GM23338 (cell line): ENCODE measurements around the gene CCDC196. TPM values are rescaled to one million over a fixed set of nuclear protein-coding genes. Genes with fewer than 3 reads are reported as not detected.
A peak's percentile ranks its signal among the peaks of the same experiment; 100 is the strongest.

Experiments used
- ATAC-seq: fragments of 200-7000 bp; cut with Tn5 transposase; 3 replicates; pipeline ENCODE4 v1.9.1; 2020
- DNase-seq: peaks from one replicate; pipeline ENCODE4 v3.0.0-alpha.2; 2015; ENCODE audit warnings: low spot score
- H2AFZ ChIP-seq: fragments of 200-600 bp; sonication (generic); 2 replicates; pipeline ENCODE4 v1.8.0; 2016; ENCODE audit warnings: antibody characterized with exemption, mild to moderate bottlenecking, moderate library complexity
- H3F3A ChIP-seq: fragments of 200-600 bp; sonication (generic); replicated peaks from 2 replicates; pipeline ENCODE4 v1.8.0; 2017; ENCODE audit warnings: antibody characterized with exemption, mixed run types, low read depth
- H3K27ac ChIP-seq: fragments of 200-600 bp; sonication (generic); 2 replicates; pipeline ENCODE4 v1.6.1; 2016; ENCODE audit warnings: low read depth
- H3K27me3 ChIP-seq: fragments of 200-600 bp; sonication (generic); 2 replicates; pipeline ENCODE4 v1.8.0; 2016; ENCODE audit warnings: mild to moderate bottlenecking, mixed run types, moderate library complexity; ENCODE audit not compliant: insufficient read depth
- H3K36me3 ChIP-seq: fragments of 200-600 bp; sonication (generic); 2 replicates; pipeline ENCODE4 v1.8.0; 2016; ENCODE audit warnings: mild to moderate bottlenecking; ENCODE audit not compliant: insufficient read depth
- H3K4me1 ChIP-seq: fragments of 200-600 bp; sonication (generic); 2 replicates; pipeline ENCODE4 v1.8.0; 2016; ENCODE audit warnings: mild to moderate bottlenecking, moderate library complexity; ENCODE audit not compliant: insufficient read depth
- H3K4me2 ChIP-seq: fragments of 200-600 bp; sonication (generic); 2 replicates; pipeline ENCODE4 v1.7.1; 2017; ENCODE audit warnings: mixed run types
- H3K4me3 ChIP-seq: fragments of 200-600 bp; sonication (generic); 2 replicates; pipeline ENCODE4 v1.6.1; 2016; ENCODE audit warnings: mixed run types
- H3K79me2 ChIP-seq: fragments of 200-600 bp; sonication (generic); replicated peaks from 2 replicates; pipeline ENCODE4 v1.8.0; 2017; ENCODE audit warnings: mild to moderate bottlenecking; ENCODE audit not compliant: insufficient read depth
- H3K9me2 ChIP-seq: fragments of 200-600 bp; sonication (generic); 2 replicates; pipeline ENCODE4 v1.8.0; 2017; ENCODE audit not compliant: insufficient read depth
- H4K20me1 ChIP-seq: fragments of 200-600 bp; sonication (generic); replicated peaks from 2 replicates; pipeline ENCODE4 v1.8.0; 2017; ENCODE audit warnings: mild to moderate bottlenecking; ENCODE audit not compliant: insufficient read depth
- H3K27ac Mint-ChIP-seq: 2 replicates; pipeline ENCODE4 v1.8.0; 2020; ENCODE audit warnings: inconsistent platforms, mild to moderate bottlenecking, moderate library complexity, mixed read lengths
- H3K27me3 Mint-ChIP-seq: 3 replicates; pipeline ENCODE4 v1.8.0; 2022; ENCODE audit warnings: low read depth, mild to moderate bottlenecking, moderate library complexity, mixed read lengths, inconsistent platforms; ENCODE audit not compliant: insufficient read depth, poor library complexity
- H3K36me3 Mint-ChIP-seq: 3 replicates; pipeline ENCODE4 v1.8.0; 2021; ENCODE audit warnings: low read depth, mild to moderate bottlenecking, inconsistent platforms, moderate library complexity, mixed read lengths
- H3K4me1 Mint-ChIP-seq: 3 replicates; pipeline ENCODE4 v1.8.0; 2020; ENCODE audit warnings: mild to moderate bottlenecking, inconsistent platforms, mixed read lengths
- H3K4me3 Mint-ChIP-seq: 3 replicates; pipeline ENCODE4 v1.8.0; 2021; ENCODE audit warnings: moderate library complexity, mild to moderate bottlenecking, inconsistent platforms, mixed read lengths
- H3K9me3 Mint-ChIP-seq: 3 replicates; pipeline ENCODE4 v1.8.0; 2020; ENCODE audit warnings: moderate library complexity, mild to moderate bottlenecking, inconsistent platforms, mixed read lengths
- CREB1 ChIP-seq: fragments of 250-450 bp; sonication (Bioruptor Pico); IDR thresholded peaks from 2 replicates; pipeline ENCODE4 v1.5.0; 2020; ENCODE audit warnings: low read depth, mild to moderate bottlenecking, moderate library complexity
- EZH2 ChIP-seq: fragments of 200-600 bp; sonication (generic); IDR thresholded peaks from one replicate; pipeline ENCODE4 v1.8.0; 2017; ENCODE audit warnings: antibody characterized with exemption, mild to moderate bottlenecking, low read depth; ENCODE audit not compliant: unreplicated experiment
- EZH2phosphoT487 ChIP-seq: fragments of 200-600 bp; sonication (generic); IDR thresholded peaks from one replicate; pipeline ENCODE4 v1.8.1; 2018; ENCODE audit warnings: antibody characterized with exemption; ENCODE audit not compliant: unreplicated experiment
- JUNB ChIP-seq: IDR thresholded peaks from one replicate; pipeline ENCODE4 v1.6.1; 2016; ENCODE audit warnings: antibody characterized with exemption; ENCODE audit not compliant: unreplicated experiment
- NANOG ChIP-seq: IDR thresholded peaks from 2 replicates; pipeline ENCODE4 v1.6.1; 2016; ENCODE audit warnings: antibody characterized with exemption, borderline replicate concordance
- POLR2AphosphoS5 ChIP-seq: IDR thresholded peaks from 2 replicates; pipeline ENCODE4 v1.6.1; 2016; ENCODE audit warnings: antibody characterized with exemption, low read depth
- REST ChIP-seq: IDR thresholded peaks from one replicate; pipeline ENCODE4 v1.6.1; 2018; ENCODE audit warnings: antibody characterized with exemption; ENCODE audit not compliant: unreplicated experiment
- STAT1 ChIP-seq: IDR thresholded peaks from one replicate; pipeline ENCODE4 v1.6.1; 2016; ENCODE audit warnings: antibody characterized with exemption; ENCODE audit not compliant: unreplicated experiment
- ZNF114 ChIP-seq: fragments of 250-450 bp; sonication (Bioruptor Pico); IDR thresholded peaks from 2 replicates; pipeline ENCODE4 v1.5.0; 2020; ENCODE audit warnings: mild to moderate bottlenecking, moderate library complexity
- ZNF331 ChIP-seq: fragments of 250-450 bp; sonication (Bioruptor Pico); IDR thresholded peaks from 2 replicates; pipeline ENCODE4 v1.5.0; 2020; ENCODE audit warnings: low read depth, mild to moderate bottlenecking, moderate library complexity
- polyA plus RNA-seq: library from polyadenylated mRNA; unstranded; fragments of >200 nt; fragmentation: Nextera tagmentation; extraction: Ambion mirVana; gene quantifications from 2 replicates; pipeline ENCODE4 v1.2.1, GENCODE V29; 2016
- total RNA-seq: library from RNA; depleted of rRNA; stranded (reverse); fragments of >200 nt; shearing (Covaris generic); gene quantifications from 2 replicates; pipeline ENCODE4 v1.2.3, GENCODE V29; 2014
- TF ChIP-seq, protein P1 (sequence below), 2 experiments: fragments of 200-600 bp in 1 of 2; sonication (generic) in 1 of 2; conservative IDR thresholded peaks; 2 replicates each; pipeline versions ENCODE4 v1.5.1 to v1.6.1; 2016 to 2017; ENCODE audit warnings: antibody characterized with exemption in 2 of 2, low read depth in 2 of 2, mild to moderate bottlenecking in 2 of 2, moderate library complexity in 1 of 2
- TF ChIP-seq, protein P2 (sequence below): fragments of 250-450 bp; sonication (Bioruptor Pico); IDR thresholded peaks from 2 replicates; pipeline ENCODE4 v1.5.0; 2020; ENCODE audit warnings: mild to moderate bottlenecking, moderate library complexity
- TF ChIP-seq, protein P3 (sequence below): IDR thresholded peaks from 2 replicates; pipeline ENCODE4 v1.6.1; 2016; ENCODE audit warnings: antibody characterized with exemption

Gene CCDC196
- total and polyA plus RNA-seq, 2 experiments from 2014 or later, result 0.27 TPM; not detected in 1

GRCh38 chr14:66508547-66508845 is 22.3 kb downstream of the CCDC196 start:
- Mint-ChIP-seq H3K36me3 (no peaks in the 10 kb centered on the region; the same call in 2 of the 3 replicates), H3K27me3 (peaks cover 26% of the 10 kb centered on the region)

More at GRCh38 chr14:66508547-66508845, 22.3 kb downstream of the CCDC196 start:
- DNase-seq (no peak), ATAC-seq (no peak)
- TF ChIP-seq, protein P1, sequence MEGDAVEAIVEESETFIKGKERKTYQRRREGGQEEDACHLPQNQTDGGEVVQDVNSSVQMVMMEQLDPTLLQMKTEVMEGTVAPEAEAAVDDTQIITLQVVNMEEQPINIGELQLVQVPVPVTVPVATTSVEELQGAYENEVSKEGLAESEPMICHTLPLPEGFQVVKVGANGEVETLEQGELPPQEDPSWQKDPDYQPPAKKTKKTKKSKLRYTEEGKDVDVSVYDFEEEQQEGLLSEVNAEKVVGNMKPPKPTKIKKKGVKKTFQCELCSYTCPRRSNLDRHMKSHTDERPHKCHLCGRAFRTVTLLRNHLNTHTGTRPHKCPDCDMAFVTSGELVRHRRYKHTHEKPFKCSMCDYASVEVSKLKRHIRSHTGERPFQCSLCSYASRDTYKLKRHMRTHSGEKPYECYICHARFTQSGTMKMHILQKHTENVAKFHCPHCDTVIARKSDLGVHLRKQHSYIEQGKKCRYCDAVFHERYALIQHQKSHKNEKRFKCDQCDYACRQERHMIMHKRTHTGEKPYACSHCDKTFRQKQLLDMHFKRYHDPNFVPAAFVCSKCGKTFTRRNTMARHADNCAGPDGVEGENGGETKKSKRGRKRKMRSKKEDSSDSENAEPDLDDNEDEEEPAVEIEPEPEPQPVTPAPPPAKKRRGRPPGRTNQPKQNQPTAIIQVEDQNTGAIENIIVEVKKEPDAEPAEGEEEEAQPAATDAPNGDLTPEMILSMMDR (conservative IDR thresholded peaks at IDR 0.05; ENCODE audit: low read depth in 2 of 2), result no peak
- no peak for TF ChIP-seq ZNF114 (CRISPR knock-in tag)
- TF ChIP-seq EZH2phosphoT487, result no peak
- TF ChIP-seq POLR2AphosphoS5, result no peak
- no peak for TF ChIP-seq NANOG
- TF ChIP-seq, protein P2, sequence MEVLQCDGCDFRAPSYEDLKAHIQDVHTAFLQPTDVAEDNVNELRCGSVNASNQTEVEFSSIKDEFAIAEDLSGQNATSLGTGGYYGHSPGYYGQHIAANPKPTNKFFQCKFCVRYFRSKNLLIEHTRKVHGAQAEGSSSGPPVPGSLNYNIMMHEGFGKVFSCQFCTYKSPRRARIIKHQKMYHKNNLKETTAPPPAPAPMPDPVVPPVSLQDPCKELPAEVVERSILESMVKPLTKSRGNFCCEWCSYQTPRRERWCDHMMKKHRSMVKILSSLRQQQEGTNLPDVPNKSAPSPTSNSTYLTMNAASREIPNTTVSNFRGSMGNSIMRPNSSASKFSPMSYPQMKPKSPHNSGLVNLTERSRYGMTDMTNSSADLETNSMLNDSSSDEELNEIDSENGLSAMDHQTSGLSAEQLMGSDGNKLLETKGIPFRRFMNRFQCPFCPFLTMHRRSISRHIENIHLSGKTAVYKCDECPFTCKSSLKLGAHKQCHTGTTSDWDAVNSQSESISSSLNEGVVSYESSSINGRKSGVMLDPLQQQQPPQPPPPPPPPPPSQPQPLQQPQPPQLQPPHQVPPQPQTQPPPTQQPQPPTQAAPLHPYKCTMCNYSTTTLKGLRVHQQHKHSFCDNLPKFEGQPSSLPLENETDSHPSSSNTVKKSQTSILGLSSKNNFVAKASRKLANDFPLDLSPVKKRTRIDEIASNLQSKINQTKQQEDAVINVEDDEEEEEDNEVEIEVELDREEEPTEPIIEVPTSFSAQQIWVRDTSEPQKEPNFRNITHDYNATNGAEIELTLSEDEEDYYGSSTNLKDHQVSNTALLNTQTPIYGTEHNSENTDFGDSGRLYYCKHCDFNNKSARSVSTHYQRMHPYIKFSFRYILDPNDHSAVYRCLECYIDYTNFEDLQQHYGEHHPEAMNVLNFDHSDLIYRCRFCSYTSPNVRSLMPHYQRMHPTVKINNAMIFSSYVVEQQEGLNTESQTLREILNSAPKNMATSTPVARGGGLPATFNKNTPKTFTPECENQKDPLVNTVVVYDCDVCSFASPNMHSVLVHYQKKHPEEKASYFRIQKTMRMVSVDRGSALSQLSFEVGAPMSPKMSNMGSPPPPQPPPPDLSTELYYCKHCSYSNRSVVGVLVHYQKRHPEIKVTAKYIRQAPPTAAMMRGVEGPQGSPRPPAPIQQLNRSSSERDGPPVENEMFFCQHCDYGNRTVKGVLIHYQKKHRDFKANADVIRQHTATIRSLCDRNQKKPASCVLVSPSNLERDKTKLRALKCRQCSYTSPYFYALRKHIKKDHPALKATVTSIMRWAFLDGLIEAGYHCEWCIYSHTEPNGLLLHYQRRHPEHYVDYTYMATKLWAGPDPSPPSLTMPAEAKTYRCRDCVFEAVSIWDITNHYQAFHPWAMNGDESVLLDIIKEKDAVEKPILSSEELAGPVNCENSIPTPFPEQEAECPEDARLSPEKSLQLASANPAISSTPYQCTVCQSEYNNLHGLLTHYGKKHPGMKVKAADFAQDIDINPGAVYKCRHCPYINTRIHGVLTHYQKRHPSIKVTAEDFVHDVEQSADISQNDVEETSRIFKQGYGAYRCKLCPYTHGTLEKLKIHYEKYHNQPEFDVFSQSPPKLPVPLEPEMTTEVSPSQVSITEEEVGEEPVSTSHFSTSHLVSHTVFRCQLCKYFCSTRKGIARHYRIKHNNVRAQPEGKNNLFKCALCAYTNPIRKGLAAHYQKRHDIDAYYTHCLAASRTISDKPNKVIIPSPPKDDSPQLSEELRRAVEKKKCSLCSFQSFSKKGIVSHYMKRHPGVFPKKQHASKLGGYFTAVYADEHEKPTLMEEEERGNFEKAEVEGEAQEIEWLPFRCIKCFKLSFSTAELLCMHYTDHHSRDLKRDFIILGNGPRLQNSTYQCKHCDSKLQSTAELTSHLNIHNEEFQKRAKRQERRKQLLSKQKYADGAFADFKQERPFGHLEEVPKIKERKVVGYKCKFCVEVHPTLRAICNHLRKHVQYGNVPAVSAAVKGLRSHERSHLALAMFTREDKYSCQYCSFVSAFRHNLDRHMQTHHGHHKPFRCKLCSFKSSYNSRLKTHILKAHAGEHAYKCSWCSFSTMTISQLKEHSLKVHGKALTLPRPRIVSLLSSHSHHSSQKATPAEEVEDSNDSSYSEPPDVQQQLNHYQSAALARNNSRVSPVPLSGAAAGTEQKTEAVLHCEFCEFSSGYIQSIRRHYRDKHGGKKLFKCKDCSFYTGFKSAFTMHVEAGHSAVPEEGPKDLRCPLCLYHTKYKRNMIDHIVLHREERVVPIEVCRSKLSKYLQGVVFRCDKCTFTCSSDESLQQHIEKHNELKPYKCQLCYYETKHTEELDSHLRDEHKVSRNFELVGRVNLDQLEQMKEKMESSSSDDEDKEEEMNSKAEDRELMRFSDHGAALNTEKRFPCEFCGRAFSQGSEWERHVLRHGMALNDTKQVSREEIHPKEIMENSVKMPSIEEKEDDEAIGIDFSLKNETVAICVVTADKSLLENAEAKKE (CRISPR knock-in tag), result no peak
- TF ChIP-seq, protein P3, sequence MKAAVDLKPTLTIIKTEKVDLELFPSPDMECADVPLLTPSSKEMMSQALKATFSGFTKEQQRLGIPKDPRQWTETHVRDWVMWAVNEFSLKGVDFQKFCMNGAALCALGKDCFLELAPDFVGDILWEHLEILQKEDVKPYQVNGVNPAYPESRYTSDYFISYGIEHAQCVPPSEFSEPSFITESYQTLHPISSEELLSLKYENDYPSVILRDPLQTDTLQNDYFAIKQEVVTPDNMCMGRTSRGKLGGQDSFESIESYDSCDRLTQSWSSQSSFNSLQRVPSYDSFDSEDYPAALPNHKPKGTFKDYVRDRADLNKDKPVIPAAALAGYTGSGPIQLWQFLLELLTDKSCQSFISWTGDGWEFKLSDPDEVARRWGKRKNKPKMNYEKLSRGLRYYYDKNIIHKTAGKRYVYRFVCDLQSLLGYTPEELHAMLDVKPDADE, result no peak
- TF ChIP-seq EZH2, result no peak
- no peak for TF ChIP-seq JUNB
- TF ChIP-seq ZNF331 (CRISPR knock-in tag), result no peak
- no peak for TF ChIP-seq REST
- TF ChIP-seq CREB1, result no peak
- TF ChIP-seq STAT1, result no peak
- H4K20me1 ChIP-seq, result peaks cover 18% of the 10 kb centered on the region; the same call in 1 of the 2 replicates
- H3F3A ChIP-seq, result peaks cover 5% of the 10 kb centered on the region
- Mint-ChIP-seq H3K4me1 (peaks cover 9% of the 10 kb centered on the region), H3K27ac (no peak overlapping the region), H3K9me3 (no peaks in the 10 kb centered on the region), H3K4me3 (peak overlapping the region; percentile 85)
- peaks cover 12% of the 10 kb centered on the region for H3K4me1 ChIP-seq
- peaks cover 19% of the 10 kb centered on the region for H3K27me3 ChIP-seq
- H3K9me2 ChIP-seq, result no peaks in the 10 kb centered on the region
- peaks cover 47% of the 10 kb centered on the region for H3K79me2 ChIP-seq
- no peaks in the 10 kb centered on the region for H3K36me3 ChIP-seq
- H2AFZ ChIP-seq, result peak overlapping the region; percentile 94
- no peak overlapping the region for H3K27ac ChIP-seq
- peak overlapping the region; percentile 93 for H3K4me2 ChIP-seq
- H3K4me3 ChIP-seq, result peak overlapping the region; percentile 91
